Right lung (tissue), 10 donors: ENCODE measurements around the gene C7. TPM values are rescaled to one million over a fixed set of nuclear protein-coding genes. Genes with fewer than 3 reads are reported as not detected.
"Not testable (repeated sequence)": the region's sequence is repeated elsewhere in the genome, so short reads cannot be mapped to it uniquely, and the experiment has no call there.

Experiments
- DNase-seq, 2 donors: peaks; one replicate each; pipeline ENCODE4 v3.0.0-alpha.2; 2013
- long read RNA-seq, 8 donors: transcript quantifications; one replicate each; lab custom pipeline, GENCODE V29; 2026
- polyA plus RNA-seq, 5 donors: library from polyadenylated mRNA; unstranded; fragments of 120-200 nt; gene quantifications; one replicate each; pipeline versions ENCODE4 v1.2.1 to v1.2.3, GENCODE V29; 2013; ENCODE audit warnings: inconsistent platforms in 1 of 5, low replicate concordance in 1 of 5; ENCODE audit not compliant: insufficient read length in 5 of 5, insufficient read depth in 1 of 5

C7 gene
- polyA plus RNA-seq = 100 to 1,000 TPM; 406 to 534 (median 507) TPM
- long read RNA-seq, donor 1, full-length matches to known transcripts = 68 of 111 reads
- long read RNA-seq, donor 1, partial matches to known transcripts = 31 of 111 reads
- long read RNA-seq, donor 1, other reads (novel, unspliced or antisense) = 12 of 111 reads
- long read RNA-seq, donor 2, full-length matches to known transcripts = 65 of 70 reads
- long read RNA-seq, donor 2, partial matches to known transcripts = 5 of 70 reads
- long read RNA-seq, donor 2, other reads (novel, unspliced or antisense) = 0 of 70 reads
- long read RNA-seq, donor 3, full-length matches to known transcripts = 23 of 76 reads
- long read RNA-seq, donor 3, partial matches to known transcripts = 48 of 76 reads
- long read RNA-seq, donor 3, other reads (novel, unspliced or antisense) = 5 of 76 reads
- long read RNA-seq, donor 4, full-length matches to known transcripts = 37 of 93 reads
- long read RNA-seq, donor 4, partial matches to known transcripts = 51 of 93 reads
- long read RNA-seq, donor 4, other reads (novel, unspliced or antisense) = 5 of 93 reads
- long read RNA-seq, donor 5, full-length matches to known transcripts = 66 of 132 reads
- long read RNA-seq, donor 5, partial matches to known transcripts = 66 of 132 reads
- long read RNA-seq, donor 5, other reads (novel, unspliced or antisense) = 0 of 132 reads
- long read RNA-seq, donor 6, full-length matches to known transcripts = 59 of 127 reads
- long read RNA-seq, donor 6, partial matches to known transcripts = 62 of 127 reads
- long read RNA-seq, donor 6, other reads (novel, unspliced or antisense) = 6 of 127 reads
- long read RNA-seq, donor 7, full-length matches to known transcripts = 76 of 116 reads
- long read RNA-seq, donor 7, partial matches to known transcripts = 28 of 116 reads
- long read RNA-seq, donor 7, other reads (novel, unspliced or antisense) = 12 of 116 reads
- long read RNA-seq, donor 8, full-length matches to known transcripts = 22 of 22 reads
- long read RNA-seq, donor 8, partial matches to known transcripts = 0 of 22 reads
- long read RNA-seq, donor 8, other reads (novel, unspliced or antisense) = 0 of 22 reads

GRCh38 chr5:40909264-40909663 lies at the start of gene C7:
TSS of gene C7 (plus strand) at chr5:40909497. CDS start at chr5:40909611, 114 bp downstream.
- peak; percentile 89 to 92 for DNase-seq

- no peak for DNase-seq
Observed at GRCh38 chr5:40860711-40861110, 48.6 kb upstream of the C7 start.

- DNase-seq = not testable (repeated sequence)
Observed at GRCh38 chr5:40865004-40865403, 44.3 kb upstream of the C7 start.

GRCh38 chr5:40866844-40867243 lies 42.5 kb upstream of the C7 start:
- DNase-seq = no peak

GRCh38 chr5:40869384-40869783 lies 39.9 kb upstream of the C7 start:
- no peak for DNase-seq

GRCh38 chr5:40871177-40871576 lies 38.1 kb upstream of the C7 start:
- DNase-seq = no peak

- not testable (repeated sequence) for DNase-seq
Observed at GRCh38 chr5:40872253-40872652, 37.0 kb upstream of the C7 start.

- no peak for DNase-seq
Observed at GRCh38 chr5:40873286-40873880, 35.9 kb upstream of the C7 start.

- DNase-seq = no peak
Observed at GRCh38 chr5:40875958-40876357, 33.3 kb upstream of the C7 start.

- no peak for DNase-seq
Observed at GRCh38 chr5:40877371-40877988, 31.8 kb upstream of the C7 start.

- DNase-seq = peak in 1 of 2 donors; percentile 18
Observed at GRCh38 chr5:40879163-40879942, 29.9 kb upstream of the C7 start.

- no peak for DNase-seq
Observed at GRCh38 chr5:40882291-40882690, 27.0 kb upstream of the C7 start.

- DNase-seq = not testable (repeated sequence)
Observed at GRCh38 chr5:40883051-40883450, 26.2 kb upstream of the C7 start.

GRCh38 chr5:40895440-40896425 lies 13.6 kb upstream of the C7 start:
- DNase-seq = not testable (repeated sequence)

- peak; percentile 63 to 78 for DNase-seq
Observed at GRCh38 chr5:40904205-40904993, 4.9 kb upstream of the C7 start.

GRCh38 chr5:40904994-40905306 lies 4.3 kb upstream of the C7 start:
- no peak for DNase-seq

- DNase-seq = no peak
Observed at GRCh38 chr5:40906351-40906751, 2.9 kb upstream of the C7 start.

- no peak for DNase-seq
Observed at GRCh38 chr5:40909723-40910122, 426 bp downstream of the C7 start.
